K562 (cell line): ENCODE data around the gene CCNJL. TPM values are rescaled to one million over a fixed set of nuclear protein-coding genes. Genes with fewer than 3 reads are reported as not detected.

Experiments used
- ATAC-seq: fragments of 200-7000 bp; cut with Tn5 transposase; 3 replicates; pipeline ENCODE4 v1.9.1; 2020; ENCODE audit warnings: moderate library complexity
- BruUV-seq: library from RNA; stranded (reverse); fragments of 400-500 nt; replicated peaks from 2 replicates; lab custom pipeline; 2021; lab: Mats Ljungman, UMichigan
- CTCF ChIA-PET: fragments of 300-600 bp; formaldehyde crosslinking; extraction: SDS; loops from one replicate; lab custom pipeline; 2021; ENCODE audit warnings: low intra/inter-chr PET ratio; lab: Yijun Ruan, JAX
- POLR2A ChIA-PET: fragments of 300-600, 350-650 bp; sonication (Branson Sonifier 250); formaldehyde crosslinking; extraction: SDS; loops from one replicate; lab custom pipeline; 2021; ENCODE audit warnings: antibody characterized with exemption, inconsistent platforms; lab: Yijun Ruan, JAX
- DNase-seq, 4 experiments: peaks; one replicate each; pipeline versions ENCODE4 v3.0.0 to v3.0.0-alpha.2; 2011 to 2018; ENCODE audit warnings: low spot score in 3 of 4, mixed read lengths in 3 of 4; ENCODE audit errors: extremely low read depth in 1 of 4
- FAIRE-seq: peaks from 2 replicates; lab custom pipeline; 2011; peaks lifted over from hg19 to GRCh38; lab: Jason Lieb, UNC
- H2AFZ ChIP-seq: 2 replicates; pipeline ENCODE4 v1.6.0; 2011; ENCODE audit warnings: low read depth, low read length, control low read depth, inconsistent platforms
- H3K27ac ChIP-seq: fragments of 200-600 bp; 3 replicates; pipeline ENCODE4 v1.8.0; 2011; ENCODE audit warnings: low read depth, mild to moderate bottlenecking, control low read depth, inconsistent platforms, low read length, moderate library complexity, mixed read lengths; ENCODE audit errors: extremely low read depth
- H3K27me3 ChIP-seq, 2 experiments: fragments of 300-600 bp in 1 of 2; 2 replicates in 1 of 2; 3 replicates in 1 of 2; pipeline versions ENCODE4 v1.6.0 to v1.8.0; 2011; ENCODE audit warnings: inconsistent platforms in 2 of 2, low read length in 2 of 2, mild to moderate bottlenecking in 1 of 2, mixed read lengths in 1 of 2, moderate library complexity in 1 of 2; ENCODE audit not compliant: control insufficient read depth in 2 of 2, insufficient read depth in 2 of 2
- H3K36me3 ChIP-seq: fragments of 300-600 bp; 3 replicates; pipeline ENCODE4 v1.8.0; 2011; ENCODE audit warnings: mild to moderate bottlenecking, low read length, inconsistent platforms; ENCODE audit not compliant: control insufficient read depth, insufficient read depth
- H3K4me1 ChIP-seq, 2 experiments: fragments of 200-600 bp in 1 of 2; replicated peaks in 1 of 2; 2 replicates in 1 of 2; 3 replicates in 1 of 2; pipeline versions ENCODE4 v1.5.1 to v1.8.0; 2011; ENCODE audit warnings: inconsistent platforms in 2 of 2, low read length in 2 of 2, mild to moderate bottlenecking in 1 of 2, mixed read lengths in 1 of 2, moderate library complexity in 1 of 2; ENCODE audit not compliant: control insufficient read depth in 2 of 2, insufficient read depth in 2 of 2
- H3K4me2 ChIP-seq: 2 replicates; pipeline ENCODE4 v1.6.1; 2011; ENCODE audit warnings: low read length, control low read depth, inconsistent platforms, mixed read lengths; ENCODE audit not compliant: insufficient read depth
- H3K4me3 ChIP-seq: fragments of 200-600 bp; sonication (generic), shearing (Covaris generic); 2 replicates; pipeline ENCODE4 v1.5.1; 2016; ENCODE audit warnings: control low read depth, inconsistent platforms
- H3K79me2 ChIP-seq: fragments of 200-600 bp; 3 replicates; pipeline ENCODE4 v1.8.0; 2011; ENCODE audit warnings: low read length, inconsistent platforms; ENCODE audit not compliant: control insufficient read depth, insufficient read depth
- H3K9ac ChIP-seq, 2 experiments: 2 replicates each; pipeline versions ENCODE4 v1.6.0 to v1.6.1; 2011; ENCODE audit warnings: low read depth in 2 of 2, low read length in 2 of 2, control low read depth in 1 of 2, inconsistent platforms in 1 of 2, mild to moderate bottlenecking in 1 of 2, mixed read lengths in 1 of 2; ENCODE audit not compliant: insufficient read depth in 1 of 2
- H3K9me1 ChIP-seq: one replicate; pipeline ENCODE4 v1.6.0; 2011; ENCODE audit warnings: inconsistent platforms, mild to moderate bottlenecking, low read length, moderate library complexity; ENCODE audit not compliant: control insufficient read depth, insufficient read depth
- H3K9me3 ChIP-seq: replicated peaks from 2 replicates; pipeline ENCODE4 v1.5.1; 2011; ENCODE audit warnings: low read depth, low read length, inconsistent platforms; ENCODE audit not compliant: control insufficient read depth, insufficient read depth
- H4K20me1 ChIP-seq: replicated peaks from 2 replicates; pipeline ENCODE4 v1.6.1; 2011; ENCODE audit warnings: low read length, inconsistent platforms, mixed read lengths; ENCODE audit not compliant: control insufficient read depth, insufficient read depth
- CBX8 ChIP-seq: fragments of 200-600 bp; sonication (generic); IDR thresholded peaks from 2 replicates; pipeline ENCODE4 v1.6.1; 2012; ENCODE audit warnings: borderline replicate concordance, mixed run types, low read depth, mild to moderate bottlenecking, moderate library complexity, mixed read lengths, low read length, control low read depth, inconsistent platforms; ENCODE audit not compliant: poor library complexity, severe bottlenecking; ENCODE audit errors: extremely low read depth
- MLLT1 ChIP-seq, 2 experiments: fragments of 450-650 bp; IDR thresholded peaks; 2 replicates each; pipeline ENCODE4 v1.6.1; 2016
- POLR2H ChIP-seq: IDR thresholded peaks from 2 replicates; pipeline ENCODE4 v1.6.1; 2016; ENCODE audit warnings: missing genetic modification characterization, low read depth, mild to moderate bottlenecking, control low read depth, missing compliant biosample characterization, moderate library complexity
- ZNF551 ChIP-seq: fragments of 250-450 bp; sonication (Bioruptor Pico); IDR thresholded peaks from 2 replicates; pipeline ENCODE4 v1.5.0; 2021; ENCODE audit warnings: mild to moderate bottlenecking, moderate library complexity
- ZNF655 ChIP-seq: fragments of 250-450 bp; sonication (Bioruptor Pico); IDR thresholded peaks from 2 replicates; pipeline ENCODE4 v1.5.0; 2021
- WGBS: fragments of 100-300 bp; shearing (Covaris generic); methylation state at CpG from one replicate; pipeline ENCODE4 v1.1.6; 2016; ENCODE audit warnings: low coverage, mixed read lengths; ENCODE audit not compliant: insufficient coverage; ENCODE audit errors: missing lambda C conversion rate; 5-methylcytosine and 5-hydroxymethylcytosine counted together
- in situ Hi-C: fragments of 300-500 bp; cut with MboI; formaldehyde crosslinking; loops from 4 replicates; pipeline ENCODE4 v1.15.0; 2018; ENCODE audit warnings: inconsistent platforms, mixed read lengths
- intact Hi-C: fragments of 100-400 bp; cut with micrococcal nuclease; formaldehyde crosslinking; loops from 2 replicates; pipeline ENCODE4 v1.14.2; 2022
- polyA plus RNA-seq, 8 experiments: library from polyadenylated mRNA; depleted of rRNA in 4 of 8; stranded (reverse) in 5 of 8; unstranded in 3 of 8; fragments of >200 nt; fragmentation: Nextera tagmentation in 2 of 8; fragmentation: Illumina TruSeq in 1 of 8; extraction: Ambion mirVana in 2 of 8; extraction: Trizol in 1 of 8; gene quantifications; 2 replicates each; pipeline versions ENCODE4 v1.2.1 to v1.2.3, GENCODE V29; 2011 to 2014; ENCODE audit warnings: inconsistent platforms in 1 of 8, missing spikeins in 1 of 8
- total RNA-seq, 7 experiments: library from RNA; depleted of rRNA in 6 of 7; stranded (reverse); fragments of >200 nt in 6 of 7; fragmentation: Illumina TruSeq in 2 of 7; extraction: Trizol in 2 of 7; gene quantifications; 2 replicates each; pipeline versions ENCODE4 v1.2.1 to v1.2.3, GENCODE V29; 2011 to 2021; ENCODE audit warnings: low replicate concordance in 1 of 7

The CCNJL gene
- total and polyA plus RNA-seq, 9 of the 15 experiments (the other 6 are each of a cell fraction or from before 2014, with no cell fraction given): 0.04 TPM; not detected in 8

GRCh38 chr5:160221082-160221481, 91.3 kb downstream of the CCNJL start:
- no peaks in the 10 kb centered on the region for H3K79me2 ChIP-seq
- ATAC-seq: no peak; the same call in 2 of the 3 replicates
- no peak for FAIRE-seq
- POLR2A ChIA-PET: interaction anchor here (0.9 to 1.2 kb wide), 2 partner anchors 11 kb away, joined by 3 read pairs; no protein-coding TSS in a partner anchor
- in situ Hi-C loops (no loop called here), intact Hi-C loops (no loop called here)
- no peak overlapping the region for H3K9ac ChIP-seq
- peaks cover 11 to 17% of the 10 kb centered on the region in 2 experiments; a peak in 4 of 5 replicates for H3K27me3 ChIP-seq
- H3K9me3 ChIP-seq: no peaks in the 10 kb centered on the region
- WGBS: 2% methylated on average over 3 of the region's 3 CpGs
- no peak overlapping the region for H3K27ac ChIP-seq
- H3K4me2 ChIP-seq: no peak overlapping the region
- TF ChIP-seq POLR2H (tag): no peak
- no peak for TF ChIP-seq MLLT1 (IDR thresholded peaks at IDR 0.05)
- no peak for TF ChIP-seq ZNF551
- TF ChIP-seq ZNF655 (CRISPR knock-in tag): no peak
- TF ChIP-seq CBX8: no peak
- TF ChIP-seq, all 486 proteins: peak for 0
- no peaks in the 10 kb centered on the region for H3K36me3 ChIP-seq
- no peaks in the 10 kb centered on the region for H3K9me1 ChIP-seq
- no peak overlapping the region for H2AFZ ChIP-seq
- H3K4me1 ChIP-seq: no peaks in the 10 kb centered on the region; a peak in 1 of 5 replicates
- no peak overlapping the region for H3K4me3 ChIP-seq
- DNase-seq: no peak
- BruUV-seq: no TSS peak
- CTCF ChIA-PET: no interaction called here
- H4K20me1 ChIP-seq: no peaks in the 10 kb centered on the region
